ENCODE measurements around the gene IRX3.
"Not testable (repeated sequence)": the region's sequence is repeated elsewhere in the genome, so short reads cannot be mapped to it uniquely, and the experiment has no call there.

IRX3 gene

DNA sequence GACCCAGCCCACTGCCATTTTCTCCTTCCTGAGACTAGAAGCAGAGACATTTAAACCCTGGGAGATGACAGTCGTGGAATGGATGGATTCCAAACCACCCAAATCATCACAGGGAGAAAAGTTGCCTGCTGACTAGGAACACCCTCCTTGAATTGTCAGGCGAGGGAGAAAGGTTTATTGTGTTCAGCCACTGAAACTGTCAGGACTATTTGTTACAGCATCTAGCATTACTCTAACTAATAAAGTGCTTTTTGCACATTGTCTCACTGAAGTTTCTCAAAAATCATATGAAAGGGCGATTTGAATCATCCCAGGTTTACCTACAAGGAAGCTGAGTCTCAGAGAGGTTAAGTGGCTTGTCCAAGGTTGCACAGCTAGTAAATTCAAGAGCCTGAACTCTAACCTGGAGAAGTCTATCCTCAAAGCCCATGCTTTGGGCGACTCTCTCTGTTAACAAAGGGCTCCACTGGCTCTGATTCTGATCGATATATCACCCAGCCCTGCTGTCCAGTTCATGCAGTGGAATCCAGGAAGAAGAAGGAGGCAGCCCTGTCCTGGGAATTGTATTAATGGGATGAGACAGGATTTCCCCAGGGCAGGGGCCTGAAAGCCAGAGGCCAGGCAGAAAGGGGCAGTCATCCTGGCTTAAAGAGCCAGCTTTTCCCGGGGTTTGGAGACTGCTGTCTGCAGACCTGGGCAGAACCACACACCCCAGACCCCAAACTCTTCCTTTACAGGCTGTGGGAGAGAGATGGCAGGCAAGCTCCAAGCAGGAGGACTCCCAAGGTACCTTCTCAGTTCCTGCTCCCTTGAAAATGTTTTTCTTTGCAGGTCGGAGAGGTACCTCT, 37.5 kb downstream of the IRX3 start:
- TF ChIP-seq EZH2 (IDR thresholded peaks at IDR 0.05) (no peak), FOXP2 (optimal IDR thresholded peaks at IDR 0.05; ENCODE audit: control extremely low read depth, extremely low read length, insufficient read depth) (no peak), POLR2AphosphoS5 (IDR thresholded peaks at IDR 0.05; ENCODE audit: borderline replicate concordance, low read depth, low read length) (no peak)
- no peak for DNase-seq (ENCODE audit: low read depth, low spot score)
- Histone ChIP-seq H3K9ac (ENCODE audit: insufficient read length) (no peak overlapping the region), H3K36me3 (ENCODE audit: insufficient read depth, low read length) (no peaks in the 10 kb centered on the region), H3K9me3 (ENCODE audit: low read depth, low read length) (no peaks in the 10 kb centered on the region), H3K4me3 (no peak overlapping the region), H3K27ac (no peak overlapping the region)

GRCh38 chr16:54247705-54248104, 38.9 kb downstream of the IRX3 start:
- not testable (repeated sequence) for H3K9me3 ChIP-seq (ENCODE audit: low read depth, low read length); H3K36me3 ChIP-seq (ENCODE audit: insufficient read depth, low read length); H3K4me3 ChIP-seq; DNase-seq (ENCODE audit: low read depth, low spot score); H3K9ac ChIP-seq (ENCODE audit: insufficient read length); H3K27ac ChIP-seq

GRCh38 chr16:54246454-54246821, 40.1 kb downstream of the IRX3 start:
- TF ChIP-seq FOXP2 (optimal IDR thresholded peaks at IDR 0.05; ENCODE audit: control extremely low read depth, extremely low read length, insufficient read depth) (no peak), POLR2AphosphoS5 (IDR thresholded peaks at IDR 0.05; ENCODE audit: borderline replicate concordance, low read depth, low read length) (no peak), EZH2 (IDR thresholded peaks at IDR 0.05) (no peak)
- no peak overlapping the region for H3K27ac ChIP-seq
- no peak overlapping the region for H3K9ac ChIP-seq (ENCODE audit: insufficient read length)
- H3K36me3 ChIP-seq (ENCODE audit: insufficient read depth, low read length): no peaks in the 10 kb centered on the region
- no peak overlapping the region for H3K4me3 ChIP-seq
- DNase-seq (ENCODE audit: low read depth, low spot score): no peak
- no peaks in the 10 kb centered on the region for H3K9me3 ChIP-seq (ENCODE audit: low read depth, low read length)

- no peaks in the 10 kb centered on the region for H3K9me3 ChIP-seq (ENCODE audit: low read depth, low read length)
- no peaks in the 10 kb centered on the region for H3K36me3 ChIP-seq (ENCODE audit: insufficient read depth, low read length)
- DNase-seq (ENCODE audit: low read depth, low spot score): no peak
- TF ChIP-seq EZH2 (IDR thresholded peaks at IDR 0.05) (no peak), FOXP2 (optimal IDR thresholded peaks at IDR 0.05; ENCODE audit: control extremely low read depth, extremely low read length, insufficient read depth) (no peak), POLR2AphosphoS5 (IDR thresholded peaks at IDR 0.05; ENCODE audit: borderline replicate concordance, low read depth, low read length) (no peak)
- no peak overlapping the region for H3K4me3 ChIP-seq
- no peak overlapping the region for H3K9ac ChIP-seq (ENCODE audit: insufficient read length)
- H3K27ac ChIP-seq: no peak overlapping the region
These were observed 40.7 kb downstream of the IRX3 start for GRCh38 chr16:54245788-54246453.

DNA sequence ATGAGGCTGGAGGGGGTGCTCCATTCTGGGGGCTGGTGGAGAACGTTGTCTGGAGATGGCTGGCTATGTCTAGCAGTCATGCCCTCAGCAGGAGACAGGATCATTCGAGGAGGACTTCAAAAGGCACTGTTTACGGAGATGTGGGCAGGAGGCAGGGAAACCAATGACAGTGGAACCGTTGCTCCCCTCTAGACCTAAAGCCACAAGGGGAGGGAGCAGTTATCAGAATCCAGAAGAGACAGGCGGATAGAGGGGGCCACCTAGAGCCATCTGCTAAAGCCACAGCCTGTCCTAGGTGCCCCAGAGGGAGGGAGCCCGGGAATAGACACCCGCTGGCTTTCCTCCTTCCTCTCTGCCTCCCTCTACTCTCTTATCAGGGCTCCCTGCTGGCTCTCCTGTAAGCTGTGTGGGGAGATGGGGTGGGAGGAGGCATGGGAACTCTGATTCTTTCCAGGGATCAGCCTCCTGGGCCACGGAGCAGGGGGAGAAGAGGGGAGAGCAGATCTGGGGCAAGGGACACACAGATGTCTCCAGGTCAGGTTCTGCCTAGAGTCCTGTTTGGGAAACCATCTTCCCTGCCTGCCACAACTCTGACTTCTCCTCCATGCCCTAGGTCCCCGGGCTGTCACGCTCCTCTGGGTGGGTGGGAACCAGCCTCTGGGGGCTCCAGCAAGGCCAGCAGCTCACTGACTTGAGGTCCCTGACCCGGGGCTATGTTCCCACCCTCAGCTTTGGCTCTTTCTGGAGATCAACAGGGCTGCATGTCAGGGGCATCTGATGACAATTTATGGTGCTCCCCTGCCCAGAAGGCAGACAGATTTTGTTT, 42.3 kb downstream of the IRX3 start:
- Histone ChIP-seq H3K27ac (no peak overlapping the region), H3K9ac (ENCODE audit: insufficient read length) (no peak overlapping the region), H3K36me3 (ENCODE audit: insufficient read depth, low read length) (no peaks in the 10 kb centered on the region), H3K4me3 (no peak overlapping the region), H3K9me3 (ENCODE audit: low read depth, low read length) (no peaks in the 10 kb centered on the region)
- TF ChIP-seq FOXP2 (optimal IDR thresholded peaks at IDR 0.05; ENCODE audit: control extremely low read depth, extremely low read length, insufficient read depth) (no peak), EZH2 (IDR thresholded peaks at IDR 0.05) (no peak), POLR2AphosphoS5 (IDR thresholded peaks at IDR 0.05; ENCODE audit: borderline replicate concordance, low read depth, low read length) (no peak)
- no peak for DNase-seq (ENCODE audit: low read depth, low spot score)

DNA sequence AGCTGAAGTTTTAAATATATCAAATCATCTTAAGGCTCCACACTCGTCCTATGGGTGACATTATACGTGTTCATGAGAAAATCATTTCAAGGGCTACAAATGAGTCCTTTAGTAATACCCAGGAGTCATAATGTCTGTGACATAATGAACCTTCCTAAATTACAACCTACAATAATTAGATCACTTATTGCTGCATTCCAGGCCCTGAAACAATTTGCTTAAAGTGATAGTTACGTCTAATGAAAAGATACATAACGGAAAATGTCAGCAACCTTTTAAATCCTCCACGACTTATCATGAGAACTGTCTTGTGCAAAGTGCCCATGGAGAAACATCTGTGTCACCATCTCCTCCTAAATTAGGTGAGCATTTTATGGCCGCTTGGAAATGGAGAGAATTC, 43.4 kb downstream of the IRX3 start:
- TF ChIP-seq EZH2 (IDR thresholded peaks at IDR 0.05) (no peak), FOXP2 (optimal IDR thresholded peaks at IDR 0.05; ENCODE audit: control extremely low read depth, extremely low read length, insufficient read depth) (no peak), POLR2AphosphoS5 (IDR thresholded peaks at IDR 0.05; ENCODE audit: borderline replicate concordance, low read depth, low read length) (no peak)
- H3K27ac ChIP-seq: no peak overlapping the region
- no peak overlapping the region for H3K9ac ChIP-seq (ENCODE audit: insufficient read length)
- no peaks in the 10 kb centered on the region for H3K9me3 ChIP-seq (ENCODE audit: low read depth, low read length)
- DNase-seq (ENCODE audit: low read depth, low spot score): no peak
- H3K4me3 ChIP-seq: no peak overlapping the region
- H3K36me3 ChIP-seq (ENCODE audit: insufficient read depth, low read length): no peaks in the 10 kb centered on the region

DNA sequence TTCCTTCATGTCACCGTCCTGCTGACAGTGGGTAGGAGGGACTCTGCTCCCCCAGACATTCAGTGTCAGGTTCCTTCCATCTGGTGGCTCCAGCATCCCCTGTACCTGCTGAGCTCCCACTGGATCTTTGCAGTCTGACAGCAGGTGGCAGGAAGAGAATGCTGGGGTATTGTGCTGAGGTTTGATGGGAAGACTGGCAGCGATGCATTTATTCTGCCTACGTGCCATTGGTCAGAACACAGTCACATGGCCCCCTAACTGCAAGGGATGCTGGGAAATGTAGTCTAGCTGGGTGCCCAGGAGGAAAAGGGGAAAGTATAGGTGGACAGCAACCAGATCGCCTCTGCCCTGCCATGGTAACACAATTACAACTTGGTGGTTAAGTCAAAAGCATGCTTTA, 44.4 kb downstream of the IRX3 start:
- Histone ChIP-seq H3K9me3 (ENCODE audit: low read depth, low read length) (no peaks in the 10 kb centered on the region), H3K4me3 (no peak overlapping the region), H3K27ac (no peak overlapping the region), H3K9ac (ENCODE audit: insufficient read length) (no peak overlapping the region), H3K36me3 (ENCODE audit: insufficient read depth, low read length) (no peaks in the 10 kb centered on the region)
- no peak for DNase-seq (ENCODE audit: low read depth, low spot score)
- no peak for TF ChIP-seq EZH2 (IDR thresholded peaks at IDR 0.05)
- TF ChIP-seq POLR2AphosphoS5 (IDR thresholded peaks at IDR 0.05; ENCODE audit: borderline replicate concordance, low read depth, low read length): no peak
- TF ChIP-seq FOXP2 (optimal IDR thresholded peaks at IDR 0.05; ENCODE audit: control extremely low read depth, extremely low read length, insufficient read depth): no peak

GRCh38 chr16:54241525-54241924, 45.1 kb downstream of the IRX3 start:
- DNase-seq (ENCODE audit: low read depth, low spot score): no peak
- no peak overlapping the region for H3K9ac ChIP-seq (ENCODE audit: insufficient read length)
- H3K9me3 ChIP-seq (ENCODE audit: low read depth, low read length): no peaks in the 10 kb centered on the region
- H3K27ac ChIP-seq: no peak overlapping the region
- no peak for TF ChIP-seq POLR2AphosphoS5 (IDR thresholded peaks at IDR 0.05; ENCODE audit: borderline replicate concordance, low read depth, low read length)
- no peak for TF ChIP-seq EZH2 (IDR thresholded peaks at IDR 0.05)
- no peak for TF ChIP-seq FOXP2 (optimal IDR thresholded peaks at IDR 0.05; ENCODE audit: control extremely low read depth, extremely low read length, insufficient read depth)
- no peak overlapping the region for H3K4me3 ChIP-seq
- no peaks in the 10 kb centered on the region for H3K36me3 ChIP-seq (ENCODE audit: insufficient read depth, low read length)

All from SK-N-MC (cell line).